ENCODE measurements around the gene PRKCB.

DNA sequence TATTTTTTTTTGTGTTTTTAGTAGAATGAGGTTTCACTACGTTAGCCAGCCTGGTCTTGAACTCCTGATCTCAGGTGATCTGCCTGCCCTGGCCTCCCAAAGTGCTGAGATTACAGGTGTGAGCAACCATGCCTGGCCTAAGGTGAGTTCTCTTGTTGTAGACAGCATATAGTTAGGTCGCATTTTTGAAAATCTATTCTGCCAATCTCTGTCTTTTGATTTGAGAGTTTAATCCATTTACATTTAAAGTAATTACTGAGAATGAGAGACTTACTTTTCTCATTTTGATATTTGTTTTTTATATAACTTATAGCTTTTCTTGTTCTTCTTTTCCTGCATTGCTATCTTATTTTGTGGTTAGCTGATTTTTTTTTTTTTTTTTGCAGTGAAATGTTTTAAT lies 6.3 kb upstream of the PRKCB start:
- TF ChIP-seq, protein P1, sequence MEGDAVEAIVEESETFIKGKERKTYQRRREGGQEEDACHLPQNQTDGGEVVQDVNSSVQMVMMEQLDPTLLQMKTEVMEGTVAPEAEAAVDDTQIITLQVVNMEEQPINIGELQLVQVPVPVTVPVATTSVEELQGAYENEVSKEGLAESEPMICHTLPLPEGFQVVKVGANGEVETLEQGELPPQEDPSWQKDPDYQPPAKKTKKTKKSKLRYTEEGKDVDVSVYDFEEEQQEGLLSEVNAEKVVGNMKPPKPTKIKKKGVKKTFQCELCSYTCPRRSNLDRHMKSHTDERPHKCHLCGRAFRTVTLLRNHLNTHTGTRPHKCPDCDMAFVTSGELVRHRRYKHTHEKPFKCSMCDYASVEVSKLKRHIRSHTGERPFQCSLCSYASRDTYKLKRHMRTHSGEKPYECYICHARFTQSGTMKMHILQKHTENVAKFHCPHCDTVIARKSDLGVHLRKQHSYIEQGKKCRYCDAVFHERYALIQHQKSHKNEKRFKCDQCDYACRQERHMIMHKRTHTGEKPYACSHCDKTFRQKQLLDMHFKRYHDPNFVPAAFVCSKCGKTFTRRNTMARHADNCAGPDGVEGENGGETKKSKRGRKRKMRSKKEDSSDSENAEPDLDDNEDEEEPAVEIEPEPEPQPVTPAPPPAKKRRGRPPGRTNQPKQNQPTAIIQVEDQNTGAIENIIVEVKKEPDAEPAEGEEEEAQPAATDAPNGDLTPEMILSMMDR (conservative IDR thresholded peaks at IDR 0.05; ENCODE audit: low read length) = no peak
- no peak for TF ChIP-seq EZH2phosphoT487 (IDR thresholded peaks at IDR 0.05; ENCODE audit: borderline replicate concordance)
